Neural crest cell (in vitro differentiated cells): ENCODE results near the gene FH. TPM values are rescaled to one million over a fixed set of nuclear protein-coding genes. Genes with fewer than 3 reads are reported as not detected.

Source experiments
- DNase-seq: peaks from one replicate; pipeline ENCODE4 v3.0.0; 2021; ENCODE audit warnings: low read depth, mixed read lengths, low spot score
- H3K27ac Mint-ChIP-seq: one replicate; pipeline ENCODE4 v1.8.0; 2021; ENCODE audit warnings: mild to moderate bottlenecking, mixed read lengths; ENCODE audit not compliant: unreplicated experiment
- H3K27me3 Mint-ChIP-seq: 2 replicates; pipeline ENCODE4 v1.8.0; 2021; ENCODE audit warnings: low read depth, mild to moderate bottlenecking, mixed read lengths
- H3K36me3 Mint-ChIP-seq: 2 replicates; pipeline ENCODE4 v1.8.0; 2021; ENCODE audit warnings: low read depth, mild to moderate bottlenecking, mixed read lengths
- H3K4me1 Mint-ChIP-seq: 2 replicates; pipeline ENCODE4 v1.8.0; 2021; ENCODE audit warnings: mixed read lengths
- H3K4me3 Mint-ChIP-seq: one replicate; pipeline ENCODE4 v1.8.0; 2021; ENCODE audit warnings: mild to moderate bottlenecking, mixed read lengths
- H3K9me3 Mint-ChIP-seq: 2 replicates; pipeline ENCODE4 v1.8.0; 2021; ENCODE audit warnings: mixed read lengths
- total RNA-seq: library from RNA; stranded (reverse); gene quantifications from 2 replicates; pipeline ENCODE4 v1.2.1, GENCODE V29; 2021
- TF ChIP-seq, protein P1 (sequence below): fragments of 200-600 bp; sonication (generic); conservative IDR thresholded peaks from 2 replicates; pipeline ENCODE4 v1.5.0; 2021; ENCODE audit warnings: antibody characterized with exemption, mild to moderate bottlenecking

The FH gene
- total RNA-seq, 1 donor from 2014 or later = 93.2 TPM

- peaks cover 4% of the 10 kb centered on the region for H3K9me3 Mint-ChIP-seq
- no peaks in the 10 kb centered on the region for H3K27me3 Mint-ChIP-seq
- DNase-seq = no peak
- no peak overlapping the region for H3K27ac Mint-ChIP-seq
- TF ChIP-seq, protein P1, sequence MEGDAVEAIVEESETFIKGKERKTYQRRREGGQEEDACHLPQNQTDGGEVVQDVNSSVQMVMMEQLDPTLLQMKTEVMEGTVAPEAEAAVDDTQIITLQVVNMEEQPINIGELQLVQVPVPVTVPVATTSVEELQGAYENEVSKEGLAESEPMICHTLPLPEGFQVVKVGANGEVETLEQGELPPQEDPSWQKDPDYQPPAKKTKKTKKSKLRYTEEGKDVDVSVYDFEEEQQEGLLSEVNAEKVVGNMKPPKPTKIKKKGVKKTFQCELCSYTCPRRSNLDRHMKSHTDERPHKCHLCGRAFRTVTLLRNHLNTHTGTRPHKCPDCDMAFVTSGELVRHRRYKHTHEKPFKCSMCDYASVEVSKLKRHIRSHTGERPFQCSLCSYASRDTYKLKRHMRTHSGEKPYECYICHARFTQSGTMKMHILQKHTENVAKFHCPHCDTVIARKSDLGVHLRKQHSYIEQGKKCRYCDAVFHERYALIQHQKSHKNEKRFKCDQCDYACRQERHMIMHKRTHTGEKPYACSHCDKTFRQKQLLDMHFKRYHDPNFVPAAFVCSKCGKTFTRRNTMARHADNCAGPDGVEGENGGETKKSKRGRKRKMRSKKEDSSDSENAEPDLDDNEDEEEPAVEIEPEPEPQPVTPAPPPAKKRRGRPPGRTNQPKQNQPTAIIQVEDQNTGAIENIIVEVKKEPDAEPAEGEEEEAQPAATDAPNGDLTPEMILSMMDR = no peak
- H3K4me3 Mint-ChIP-seq = no peak overlapping the region
- no peaks in the 10 kb centered on the region for H3K36me3 Mint-ChIP-seq
- no peaks in the 10 kb centered on the region for H3K4me1 Mint-ChIP-seq
These were observed 22.8 kb upstream of the FH start for GRCh38 chr1:241542199-241542907.

- no peaks in the 10 kb centered on the region for H3K36me3 Mint-ChIP-seq
- no peak overlapping the region for H3K27ac Mint-ChIP-seq
- peaks cover 10% of the 10 kb centered on the region for H3K4me1 Mint-ChIP-seq
These were observed 17.4 kb upstream of the FH start for GRCh38 chr1:241536969-241537368.

DNA sequence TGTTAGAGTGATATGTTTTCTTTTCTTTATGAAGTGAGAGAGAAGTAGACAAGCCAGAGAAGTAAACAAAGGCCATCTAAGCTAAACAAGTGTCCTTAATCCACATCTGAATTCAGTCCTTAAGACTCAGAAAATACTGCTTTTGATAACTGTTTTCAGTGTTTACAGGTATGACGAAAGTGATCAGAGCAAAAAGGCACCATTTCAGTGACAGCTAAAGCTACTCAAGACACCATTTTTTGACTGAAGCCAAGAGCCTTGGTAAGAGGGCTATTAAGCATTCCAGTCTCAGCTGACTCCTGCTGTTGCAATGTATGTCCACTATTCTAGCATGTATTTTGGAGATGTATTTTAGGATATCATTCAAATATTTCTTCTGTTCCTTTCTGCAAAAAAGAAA lies 16.7 kb upstream of the FH start:
- no peaks in the 10 kb centered on the region for H3K36me3 Mint-ChIP-seq
- H3K4me1 Mint-ChIP-seq = peaks cover 17% of the 10 kb centered on the region
- TF ChIP-seq, protein P1 = no peak
- H3K27me3 Mint-ChIP-seq = peaks cover 13% of the 10 kb centered on the region
- peaks cover 4% of the 10 kb centered on the region for H3K9me3 Mint-ChIP-seq
- no peak overlapping the region for H3K27ac Mint-ChIP-seq
- no peak overlapping the region for H3K4me3 Mint-ChIP-seq
- no peak for DNase-seq

More at GRCh38 chr1:241536969-241537368, 17.4 kb upstream of the FH start:
- H3K27me3 Mint-ChIP-seq = peaks cover 13% of the 10 kb centered on the region
- TF ChIP-seq, protein P1 = no peak
- peaks cover 4% of the 10 kb centered on the region for H3K9me3 Mint-ChIP-seq
- no peak for DNase-seq
- H3K4me3 Mint-ChIP-seq = no peak overlapping the region

DNA sequence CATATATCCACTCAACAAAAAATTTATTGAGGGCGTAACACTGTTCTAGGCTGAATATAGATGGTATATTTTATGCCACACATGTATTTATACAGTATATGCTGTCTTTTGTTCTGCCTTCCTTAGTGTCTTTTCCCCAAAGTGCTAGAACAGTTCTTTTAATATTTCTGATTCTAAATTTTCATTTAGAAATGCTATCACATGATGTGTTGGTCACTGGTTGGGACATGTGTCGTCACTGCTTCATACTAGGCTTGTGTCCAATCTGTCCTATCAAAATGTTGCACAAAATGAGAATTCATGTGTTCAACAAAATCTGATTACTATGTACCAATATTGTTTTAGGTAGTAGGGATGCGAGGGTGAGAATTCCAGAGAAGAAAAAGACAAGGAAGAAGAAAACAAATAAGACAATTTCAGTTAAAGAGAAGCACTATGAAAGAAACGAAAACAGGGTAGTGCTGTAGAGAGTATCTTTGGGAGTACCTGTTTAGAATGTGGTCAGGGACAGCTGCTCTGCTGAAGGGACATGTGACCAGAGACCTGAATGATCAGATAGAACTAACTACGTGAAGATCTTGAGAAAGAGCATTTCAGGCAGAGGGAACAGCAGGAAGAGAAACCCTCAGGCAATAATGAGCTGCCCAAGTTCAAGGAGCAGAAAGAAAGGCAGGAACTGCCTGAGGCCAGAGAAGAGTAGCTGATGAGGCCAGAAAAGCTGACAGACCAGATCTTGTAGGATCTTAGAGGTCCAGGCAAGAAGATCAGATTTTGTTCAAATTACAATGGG lies 14.0 kb upstream of the FH start:
- H3K27me3 Mint-ChIP-seq = peaks cover 20% of the 10 kb centered on the region
- no peak overlapping the region for H3K27ac Mint-ChIP-seq
- H3K36me3 Mint-ChIP-seq = no peaks in the 10 kb centered on the region
- H3K4me1 Mint-ChIP-seq = peaks cover 18% of the 10 kb centered on the region
- TF ChIP-seq, protein P1 = no peak
- H3K4me3 Mint-ChIP-seq = no peak overlapping the region
- no peak for DNase-seq
- H3K9me3 Mint-ChIP-seq = peaks cover 4% of the 10 kb centered on the region

DNA sequence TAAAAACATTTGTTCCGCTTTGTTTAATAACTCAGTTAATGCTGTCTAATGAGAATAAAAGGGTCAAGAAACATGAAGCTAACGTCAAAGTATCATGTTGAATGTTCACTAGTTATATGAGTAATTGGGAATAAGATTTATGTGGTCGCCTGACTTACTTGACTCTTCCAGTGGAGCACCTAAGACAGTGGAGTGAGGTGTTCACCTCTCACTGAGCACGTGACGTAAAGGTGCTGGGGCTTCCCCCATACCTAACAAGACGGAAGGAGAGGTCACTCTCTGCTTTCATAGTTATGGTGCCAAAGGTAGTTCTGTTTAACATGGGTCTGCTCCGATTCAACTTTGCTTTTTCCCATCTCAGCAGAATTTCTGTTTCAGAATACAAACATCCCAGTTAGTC lies 13.3 kb upstream of the FH start:
- Mint-ChIP-seq H3K36me3 (no peaks in the 10 kb centered on the region), H3K4me1 (peaks cover 18% of the 10 kb centered on the region), H3K27ac (no peak overlapping the region), H3K27me3 (peaks cover 22% of the 10 kb centered on the region), H3K9me3 (peaks cover 4% of the 10 kb centered on the region), H3K4me3 (no peak overlapping the region)
- TF ChIP-seq, protein P1 = no peak
- DNase-seq = no peak
